ENCODE data around the gene MKNK2.
A peak's percentile ranks its signal among the peaks of the same experiment; 100 is the strongest.
"Not testable (repeated sequence)": the region's sequence is repeated elsewhere in the genome, so short reads cannot be mapped to it uniquely, and the experiment has no call there.

Gene MKNK2

GRCh38 chr19:2050991-2051772, at the start of gene MKNK2:
MKNK2 (minus strand) TSS chr19:2051244; CDS start chr19:2050851, 393 bp downstream.
- peak; percentile 97 for DNase-seq (ENCODE audit: low read depth, low spot score)

DNA sequence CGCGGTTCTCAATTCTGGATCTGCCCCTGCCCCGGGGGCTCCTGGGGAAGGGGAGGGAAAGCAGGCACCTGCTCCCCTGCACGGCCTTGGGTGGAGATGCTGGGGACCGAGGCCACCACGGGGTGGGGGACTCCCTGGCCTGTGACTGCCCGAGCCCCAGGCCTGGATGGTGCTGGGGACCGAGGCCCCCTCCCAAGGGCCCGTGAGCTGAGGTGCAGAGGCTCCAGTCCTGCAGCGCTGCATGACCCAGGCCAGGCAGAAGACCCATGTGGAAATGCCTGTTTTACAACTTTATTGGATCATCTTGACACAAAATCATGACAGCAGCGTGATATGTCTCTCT, 49.6 kb upstream of the MKNK2 start:
- no peak for DNase-seq (ENCODE audit: low read depth, low spot score)

- DNase-seq (ENCODE audit: low read depth, low spot score), result no peak
Observed at GRCh38 chr19:2099937-2100718, 49.1 kb upstream of the MKNK2 start.

DNA sequence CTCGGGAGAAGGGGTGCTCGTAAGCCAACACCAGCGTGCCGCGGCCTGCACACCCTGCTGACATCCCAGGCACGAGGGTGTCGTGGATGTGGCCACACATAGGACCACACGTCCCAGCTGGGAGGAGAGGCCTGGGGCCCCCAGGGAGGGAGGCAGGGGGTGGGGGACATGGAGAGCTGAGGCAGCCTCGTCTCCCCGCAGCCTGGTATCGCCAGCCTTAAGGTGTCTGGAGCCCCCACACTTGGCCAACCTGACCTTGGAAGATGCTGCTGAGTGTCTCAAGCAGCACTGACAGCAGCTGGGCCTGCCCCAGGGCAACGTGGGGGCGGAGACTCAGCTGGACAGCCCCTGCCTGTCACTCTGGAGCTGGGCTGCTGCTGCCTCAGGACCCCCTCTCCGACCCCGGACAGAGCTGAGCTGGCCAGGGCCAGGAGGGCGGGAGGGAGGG, 48.0 kb upstream of the MKNK2 start:
- DNase-seq (ENCODE audit: low read depth, low spot score), result no peak

DNA sequence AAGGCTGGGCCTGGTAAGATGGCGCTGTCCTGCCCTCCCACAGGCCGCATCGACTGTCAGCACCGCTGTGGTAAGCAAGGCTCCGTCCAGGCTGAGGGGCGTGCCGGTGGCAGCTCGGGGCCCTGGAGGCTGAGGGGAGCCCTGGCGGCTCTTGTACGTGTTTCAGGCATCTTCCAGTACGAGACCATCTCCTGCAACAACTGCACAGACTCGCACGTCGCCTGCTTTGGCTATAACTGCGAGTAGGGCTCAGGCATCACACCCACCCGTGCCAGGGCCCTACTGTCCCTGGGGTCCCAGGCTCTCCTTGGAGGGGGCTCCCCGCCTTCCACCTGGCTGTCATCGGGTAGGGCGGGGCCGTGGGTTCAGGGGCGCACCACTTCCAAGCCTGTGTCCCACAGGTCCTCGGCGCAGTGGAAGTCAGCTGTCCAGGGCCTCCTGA, 46.9 kb upstream of the MKNK2 start:
- DNase-seq (ENCODE audit: low read depth, low spot score), result no peak

DNA sequence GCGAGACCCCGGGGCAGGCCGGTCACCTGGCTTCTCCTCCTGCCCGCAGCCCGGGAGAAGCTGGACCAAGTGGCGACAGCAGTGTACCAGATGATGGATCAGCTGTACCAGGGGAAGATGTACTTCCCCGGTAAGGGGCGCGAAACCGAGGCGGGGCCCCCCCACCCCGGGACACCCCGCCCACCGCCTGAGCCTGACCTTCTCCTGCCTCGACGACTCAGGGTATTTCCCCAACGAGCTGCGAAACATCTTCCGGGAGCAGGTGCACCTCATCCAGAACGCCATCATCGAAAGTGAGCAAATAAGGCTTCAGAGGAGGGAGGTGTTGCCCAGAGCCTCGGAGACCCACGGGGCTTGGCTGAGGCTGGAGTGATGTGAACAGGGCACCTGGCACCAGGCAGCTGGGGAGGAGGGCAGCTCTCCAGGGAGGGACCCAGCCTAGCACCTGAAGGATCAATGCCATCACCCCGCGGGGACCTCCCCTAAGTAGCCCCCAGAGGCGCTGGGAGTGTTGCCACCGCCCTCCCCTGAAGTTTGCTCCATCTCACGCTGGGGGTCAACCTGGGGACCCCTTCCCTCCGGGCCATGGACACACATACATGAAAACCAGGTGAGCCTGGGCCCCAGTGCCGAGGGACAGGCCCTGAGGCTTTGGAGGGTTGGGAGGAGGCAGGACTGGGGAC, 46.3 kb upstream of the MKNK2 start:
- DNase-seq (ENCODE audit: low read depth, low spot score), result no peak

GRCh38 chr19:2096480-2097202, 45.6 kb upstream of the MKNK2 start, which contains the start of gene IZUMO4:
IZUMO4 (plus strand) TSS chr19:2096915; CDS start chr19:2096946, 31 bp downstream.
- DNase-seq (ENCODE audit: low read depth, low spot score), result peak; percentile 100

DNA sequence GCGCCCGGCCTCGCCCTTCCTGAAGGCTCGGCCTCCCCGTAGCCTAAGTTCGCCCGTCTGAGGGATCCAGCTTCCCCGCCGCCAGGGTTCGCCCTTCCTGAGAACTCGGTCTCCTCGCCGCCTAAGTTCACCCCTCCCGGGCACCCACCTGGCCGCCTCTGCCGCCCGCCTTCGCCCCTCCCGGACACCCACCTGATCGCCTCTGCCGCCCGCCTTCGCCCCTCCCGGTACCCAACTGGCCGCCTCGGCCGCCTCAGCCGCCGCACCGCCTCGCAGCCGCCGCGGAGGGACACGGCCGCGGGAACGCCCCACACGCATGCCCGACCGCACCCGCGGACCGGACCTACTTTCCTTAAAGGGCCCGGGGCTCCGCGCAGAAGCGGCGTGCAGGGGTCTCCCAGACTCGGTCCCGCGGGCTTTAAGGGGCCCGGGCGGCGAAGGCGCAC, 45.0 kb upstream of the MKNK2 start, which contains the start of gene MOB3A:
MOB3A (minus strand) TSS at position 293 of the 446 bp plus-strand sequence. CDS start 17,766 bp downstream, outside the sequence.
- peak; percentile 97 for DNase-seq (ENCODE audit: low read depth, low spot score)

GRCh38 chr19:2091926-2092525, 41.0 kb upstream of the MKNK2 start:
- not testable (repeated sequence) for DNase-seq (ENCODE audit: low read depth, low spot score)

GRCh38 chr19:2089727-2090053, 38.6 kb upstream of the MKNK2 start:
- no peak for DNase-seq (ENCODE audit: low read depth, low spot score)

GRCh38 chr19:2089001-2089711, 38.1 kb upstream of the MKNK2 start:
- DNase-seq (ENCODE audit: low read depth, low spot score), result no peak

- no peak for DNase-seq (ENCODE audit: low read depth, low spot score)
Observed at GRCh38 chr19:2087621-2088100, 36.6 kb upstream of the MKNK2 start.

DNA sequence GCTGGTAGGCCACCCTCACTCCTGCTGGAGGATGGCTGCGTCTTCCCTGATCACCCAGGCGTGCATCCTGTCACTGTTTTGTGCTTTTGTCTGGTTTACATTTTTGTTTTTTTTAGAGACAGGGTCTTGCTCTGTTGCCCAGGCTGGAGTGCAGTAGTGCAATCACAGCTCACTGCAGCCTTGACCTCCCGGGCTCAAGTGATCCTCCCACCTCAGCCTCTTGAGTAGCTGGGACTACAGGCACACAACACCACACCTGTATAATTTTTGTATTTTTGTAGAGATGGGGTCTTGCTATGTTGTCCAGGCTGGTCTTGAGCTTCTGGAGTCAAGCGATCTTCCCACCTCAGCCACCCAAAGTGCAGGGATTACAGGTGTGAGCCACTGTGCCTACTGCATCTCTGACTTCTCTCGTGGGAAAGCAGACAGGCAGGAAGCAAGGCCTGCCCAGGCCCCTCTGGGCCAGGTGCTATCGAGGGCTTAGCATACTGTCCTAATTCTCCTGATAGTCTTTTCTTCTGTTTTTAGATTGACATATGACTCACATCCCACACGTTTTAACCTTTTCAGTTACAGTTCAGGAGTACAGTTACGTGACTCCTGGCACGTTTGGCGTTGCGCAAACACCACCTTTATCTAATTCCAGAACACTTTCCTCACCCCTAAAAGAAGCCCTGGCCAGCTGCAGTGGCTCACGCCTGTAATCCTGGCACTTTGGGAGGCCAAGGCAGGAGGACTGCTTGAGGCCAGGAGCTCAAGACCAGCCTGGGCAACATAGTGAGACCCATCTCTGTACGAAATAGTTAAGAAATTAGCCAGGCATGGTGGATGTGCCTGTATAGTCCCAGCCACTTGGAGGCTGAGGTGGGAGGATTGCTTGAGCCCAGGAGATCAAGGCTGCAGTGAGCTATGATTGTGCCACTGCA, 35.9 kb upstream of the MKNK2 start:
- not testable (repeated sequence) for DNase-seq (ENCODE audit: low read depth, low spot score)

DNA sequence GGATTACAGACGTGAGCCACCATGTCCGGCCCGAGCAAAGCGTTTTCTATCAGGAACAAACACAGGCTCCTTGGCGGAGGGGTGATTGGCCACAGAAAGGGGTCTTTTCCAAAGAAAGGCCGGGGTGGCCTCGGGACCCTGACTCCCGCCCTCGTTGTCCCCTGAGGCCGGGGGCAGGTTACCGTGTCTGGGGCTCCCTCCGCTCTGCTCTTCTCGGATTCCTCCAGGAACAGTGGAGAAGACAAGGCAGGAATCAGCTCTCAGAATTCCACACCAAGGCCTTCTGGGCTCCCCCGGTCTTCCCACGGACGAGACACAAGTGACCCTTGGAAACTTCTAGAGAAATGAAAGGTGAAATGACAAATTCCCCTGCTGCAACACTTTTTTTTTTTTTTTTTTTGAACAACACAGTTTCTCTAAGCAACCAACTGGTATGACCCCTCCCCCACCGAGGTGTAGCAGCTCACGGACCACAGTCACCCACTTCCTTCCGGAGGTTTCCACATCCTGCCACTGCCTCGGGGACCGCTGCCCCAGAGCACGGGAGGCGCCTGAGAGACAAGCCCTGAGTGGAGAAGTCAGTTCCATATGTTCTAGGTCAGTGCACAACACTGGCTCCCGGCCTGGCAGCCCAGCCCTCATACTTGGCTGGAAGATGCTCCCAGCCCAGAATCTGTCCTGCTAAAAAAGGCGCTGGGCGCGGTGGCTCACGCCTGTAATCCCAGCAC, 34.1 kb upstream of the MKNK2 start:
- DNase-seq (ENCODE audit: low read depth, low spot score), result no peak

- DNase-seq (ENCODE audit: low read depth, low spot score), result no peak
Observed at GRCh38 chr19:2083174-2083854, 32.3 kb upstream of the MKNK2 start.

GRCh38 chr19:2081873-2082810, 31.1 kb upstream of the MKNK2 start:
- no peak for DNase-seq (ENCODE audit: low read depth, low spot score)
